A549 (cell line): ENCODE results near the gene NPB. TPM values are rescaled to one million over a fixed set of nuclear protein-coding genes. Genes with fewer than 3 reads are reported as not detected.
A peak's percentile ranks its signal among the peaks of the same experiment; 100 is the strongest.

Experiments
- ATAC-seq, 2 experiments: fragments of 200-7000 bp in 1 of 2; fragments of >200 bp in 1 of 2; cut with Nextera tagmentation in 1 of 2; cut with Tn5 transposase in 1 of 2; 3 replicates each; pipeline versions ENCODE4 v1.8.0 to v1.9.1; 2018 to 2020; ENCODE audit warnings: mild to moderate bottlenecking in 1 of 2, moderate library complexity in 1 of 2
- CTCF ChIA-PET: fragments of 300-600 bp; sonication (Branson Sonifier 250); formaldehyde crosslinking; extraction: SDS; loops from one replicate; lab custom pipeline; 2021; ENCODE audit warnings: antibody characterized with exemption, inconsistent platforms; lab: Yijun Ruan, JAX
- POLR2A ChIA-PET: fragments of 350-600 bp; formaldehyde crosslinking; extraction: SDS; loops from one replicate; lab custom pipeline; 2021; ENCODE audit warnings: antibody characterized with exemption, inconsistent platforms; lab: Yijun Ruan, JAX
- DNase-seq, 2 experiments: peaks; one replicate each; pipeline versions ENCODE4 v3.0.0 to v3.0.0-alpha.2; 2011 to 2016; ENCODE audit warnings: low read depth in 1 of 2, low spot score in 1 of 2
- FAIRE-seq: peaks from 2 replicates; lab custom pipeline; 2011; peaks lifted over from hg19 to GRCh38; lab: Jason Lieb, UNC
- H3K27ac ChIP-seq, 2 experiments: fragments of >200 bp; sonication (Bioruptor Twin); formaldehyde crosslinking; 3 replicates each; pipeline ENCODE4 v1.5.1; 2016 to 2017
- H3K4me1 ChIP-seq: fragments of >200 bp; sonication (Bioruptor Twin); formaldehyde crosslinking; 3 replicates; pipeline ENCODE4 v1.6.1; 2016
- H3K4me2 ChIP-seq: fragments of >200 bp; sonication (Bioruptor Twin); formaldehyde crosslinking; 3 replicates; pipeline ENCODE4 v1.6.1; 2016
- H3K4me3 ChIP-seq: fragments of >200 bp; sonication (Bioruptor Twin); formaldehyde crosslinking; 3 replicates; pipeline ENCODE4 v1.5.1; 2016
- H3K9me3 ChIP-seq: fragments of >200 bp; sonication (Bioruptor Twin); formaldehyde crosslinking; 3 replicates; pipeline ENCODE4 v1.6.1; 2016
- CEBPB ChIP-seq, 2 experiments: fragments of >200 bp in 1 of 2; sonication (Bioruptor Twin) in 1 of 2; formaldehyde crosslinking in 1 of 2; IDR thresholded peaks; 2 replicates each; pipeline ENCODE4 v1.6.1; 2012 to 2016
- CHD4 ChIP-seq: fragments of 200-600 bp; sonication (generic); IDR thresholded peaks from 2 replicates; pipeline ENCODE4 v1.6.1; 2016; ENCODE audit warnings: antibody characterized with exemption, mild to moderate bottlenecking, borderline replicate concordance
- EP300 ChIP-seq, 2 experiments: fragments of >200 bp; sonication (Bioruptor Twin); formaldehyde crosslinking; IDR thresholded peaks; 2 replicates in 1 of 2; 3 replicates in 1 of 2; pipeline ENCODE4 v1.6.1; 2016 to 2017
- ESRRA ChIP-seq: fragments of 150-350 bp; IDR thresholded peaks from 2 replicates; pipeline ENCODE4 v1.6.1; 2014; ENCODE audit warnings: mild to moderate bottlenecking, low read length, borderline replicate concordance
- FOSL2 ChIP-seq, 2 experiments: fragments of 450-650 bp in 1 of 2; fragments of >200 bp in 1 of 2; sonication (Bioruptor Twin) in 1 of 2; formaldehyde crosslinking; IDR thresholded peaks; 2 replicates each; pipeline versions ENCODE4 v1.5.0 to v1.6.1; 2016 to 2020; ENCODE audit warnings: mild to moderate bottlenecking in 1 of 2, moderate library complexity in 1 of 2
- GATA3 ChIP-seq: IDR thresholded peaks from 2 replicates; pipeline ENCODE4 v1.6.1; 2012; ENCODE audit warnings: borderline replicate concordance
- HDAC2 ChIP-seq: fragments of 200-600 bp; sonication (generic); IDR thresholded peaks from 2 replicates; pipeline ENCODE4 v1.6.1; 2016
- HOXB5 ChIP-seq: fragments of 250-450 bp; sonication (Bioruptor Pico); IDR thresholded peaks from 2 replicates; pipeline ENCODE4 v1.5.0; 2020; ENCODE audit warnings: mild to moderate bottlenecking, moderate library complexity
- JUN ChIP-seq, 2 experiments: fragments of >200 bp; sonication (Bioruptor Twin); formaldehyde crosslinking; IDR thresholded peaks; 2 replicates in 1 of 2; 3 replicates in 1 of 2; pipeline ENCODE4 v1.6.1; 2016 to 2017
- MAFK ChIP-seq: fragments of 450-650 bp; IDR thresholded peaks from 2 replicates; pipeline ENCODE4 v1.6.1; 2014; ENCODE audit not compliant: partially characterized antibody
- NPAS2 ChIP-seq: fragments of 250-450 bp; sonication (Bioruptor Pico); IDR thresholded peaks from 2 replicates; pipeline ENCODE4 v1.8.0; 2022; ENCODE audit warnings: mild to moderate bottlenecking, moderate library complexity, borderline replicate concordance
- NR3C1 ChIP-seq: fragments of >200 bp; sonication (Bioruptor Twin); formaldehyde crosslinking; IDR thresholded peaks from 3 replicates; pipeline ENCODE4 v1.6.1; 2017
- PHF8 ChIP-seq: fragments of 200-600 bp; sonication (generic); IDR thresholded peaks from 2 replicates; pipeline ENCODE4 v1.6.1; 2016; ENCODE audit warnings: low read depth, mild to moderate bottlenecking, antibody characterized with exemption, moderate library complexity, borderline replicate concordance
- POLR2A ChIP-seq: IDR thresholded peaks from 2 replicates; pipeline ENCODE4 v1.6.1; 2012; ENCODE audit warnings: mild to moderate bottlenecking, low read length
- POLR2AphosphoS2 ChIP-seq: conservative IDR thresholded peaks from 2 replicates; pipeline ENCODE4 v1.6.1; 2012; ENCODE audit warnings: low read length, improper control_type of control experiment, inconsistent platforms
- RARB ChIP-seq: fragments of 250-450 bp; sonication (Bioruptor Pico); IDR thresholded peaks from 2 replicates; pipeline ENCODE4 v1.8.0; 2021; ENCODE audit warnings: mild to moderate bottlenecking, moderate library complexity
- RCOR1 ChIP-seq: fragments of 150-350 bp; IDR thresholded peaks from 2 replicates; pipeline ENCODE4 v1.6.1; 2014; ENCODE audit warnings: antibody characterized with exemption, low read length, low read depth
- RFX5 ChIP-seq: fragments of 450-650 bp; IDR thresholded peaks from 2 replicates; pipeline ENCODE4 v1.7.1; 2014; ENCODE audit warnings: antibody characterized with exemption, mild to moderate bottlenecking, moderate library complexity
- RNF2 ChIP-seq: fragments of 200-600 bp; sonication (generic); IDR thresholded peaks from 2 replicates; pipeline ENCODE4 v1.6.1; 2016; ENCODE audit warnings: low read depth, mild to moderate bottlenecking, antibody characterized with exemption, moderate library complexity, borderline replicate concordance
- SREBF2 ChIP-seq: fragments of 450-650 bp; IDR thresholded peaks from 2 replicates; pipeline ENCODE4 v1.6.1; 2014; ENCODE audit warnings: mild to moderate bottlenecking, moderate library complexity
- TFCP2L1 ChIP-seq: fragments of 250-450 bp; sonication (Bioruptor Pico); IDR thresholded peaks from 2 replicates; pipeline ENCODE4 v1.5.0; 2021; ENCODE audit warnings: mild to moderate bottlenecking
- TP53 ChIP-seq: fragments of 250-450 bp; sonication (Bioruptor Pico); IDR thresholded peaks from 2 replicates; pipeline ENCODE4 v1.5.0; 2021; ENCODE audit warnings: mild to moderate bottlenecking, moderate library complexity
- ZC3H11A ChIP-seq: fragments of 450-650 bp; IDR thresholded peaks from 2 replicates; pipeline ENCODE4 v1.6.1; 2014; ENCODE audit warnings: antibody characterized with exemption, mild to moderate bottlenecking
- ZFP36 ChIP-seq: fragments of 450-650 bp; IDR thresholded peaks from 2 replicates; pipeline ENCODE4 v1.6.1; 2014; ENCODE audit warnings: borderline replicate concordance; ENCODE audit not compliant: partially characterized antibody
- ZNF302 ChIP-seq: fragments of 250-450 bp; sonication (Bioruptor Pico); IDR thresholded peaks from 2 replicates; pipeline ENCODE4 v1.9.0; 2021; ENCODE audit warnings: inconsistent platforms, mild to moderate bottlenecking, moderate library complexity
- ZSCAN20 ChIP-seq: fragments of 250-450 bp; sonication (Bioruptor Pico); IDR thresholded peaks from 2 replicates; pipeline ENCODE4 v1.8.0; 2022; ENCODE audit warnings: mild to moderate bottlenecking, moderate library complexity
- WGBS: methylation state at CpG from one replicate; pipeline ENCODE4 v1.1.6; 2017; ENCODE audit errors: missing lambda C conversion rate; 5-methylcytosine and 5-hydroxymethylcytosine counted together
- polyA plus RNA-seq, 4 experiments: library from polyadenylated mRNA; depleted of rRNA in 3 of 4; stranded (reverse); fragments of >200 nt; fragmentation: RNase III in 1 of 4; extraction: RNeasy Plus Mini Kit Qiagen cat#74134 plus additional on column Dnase treatment in 1 of 4; gene quantifications; 2 replicates in 3 of 4; 3 replicates in 1 of 4; pipeline ENCODE4 v1.2.3, GENCODE V29; 2011 to 2017
- TF ChIP-seq, protein P1 (sequence below): IDR thresholded peaks from 2 replicates; pipeline ENCODE4 v1.6.1; 2012
- TF ChIP-seq, protein P2 (sequence below): fragments of >200 bp; sonication (Bioruptor Twin); formaldehyde crosslinking; IDR thresholded peaks from 3 replicates; pipeline ENCODE4 v1.6.1; 2016
- TF ChIP-seq, protein P3 (sequence below): fragments of 150-350 bp; IDR thresholded peaks from 2 replicates; pipeline ENCODE4 v1.6.1; 2014; ENCODE audit warnings: low read depth, mild to moderate bottlenecking, low read length

Gene NPB
- polyA plus RNA-seq, 2 of the 4 experiments (the other 2 are of a cell fraction), result 0.41 to 0.45 TPM

DNA sequence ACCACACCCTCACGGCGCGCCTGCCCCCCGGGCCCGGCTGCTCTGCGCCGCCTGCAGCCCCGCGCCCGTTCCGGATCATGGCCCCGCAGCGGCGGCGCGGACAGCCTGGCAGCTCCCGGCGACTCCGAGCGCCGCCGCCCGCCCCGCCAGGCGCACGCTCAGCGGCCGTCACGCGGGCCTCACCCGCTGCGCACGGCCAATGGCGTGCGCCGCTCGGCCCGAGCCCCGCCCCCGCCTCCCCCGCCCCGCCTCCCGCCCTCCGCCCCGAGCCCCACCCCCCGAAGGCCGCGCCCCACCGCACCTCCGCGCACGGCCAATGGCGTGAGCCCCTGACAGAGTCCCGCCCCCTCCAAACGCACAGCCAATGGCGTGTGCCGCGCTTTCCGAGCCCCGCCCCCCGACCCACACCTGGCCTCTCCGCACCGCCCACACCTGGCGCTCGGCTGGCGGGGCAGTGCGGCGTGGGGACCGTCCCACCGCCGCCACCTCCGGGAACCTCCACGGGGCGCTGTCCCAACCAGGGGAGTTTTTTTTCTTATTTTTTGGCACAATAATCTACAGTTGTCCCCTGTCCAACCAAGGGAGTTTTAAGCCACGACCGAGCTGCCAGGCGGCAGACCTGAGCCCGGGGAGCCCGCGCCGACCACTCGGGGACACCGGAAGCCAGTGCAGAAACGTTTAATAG is 9.4 kb downstream of the NPB start, which contains the start of gene PCYT2:
PCYT2 (minus strand) TSS at position 123 of the 685 bp plus-strand sequence; CDS start at position 79, 44 bp downstream.
- FAIRE-seq, result no peak
- CTCF ChIA-PET, result interaction anchor here (1.4 to 7.6 kb wide), 2 partner anchors 15 to 26 kb away, joined by 3 to 68 read pairs; partner anchors contain the start of genes MAFG and PYCR1
- WGBS, result 20% methylated on average over 39 of the region's 84 CpGs

DNA sequence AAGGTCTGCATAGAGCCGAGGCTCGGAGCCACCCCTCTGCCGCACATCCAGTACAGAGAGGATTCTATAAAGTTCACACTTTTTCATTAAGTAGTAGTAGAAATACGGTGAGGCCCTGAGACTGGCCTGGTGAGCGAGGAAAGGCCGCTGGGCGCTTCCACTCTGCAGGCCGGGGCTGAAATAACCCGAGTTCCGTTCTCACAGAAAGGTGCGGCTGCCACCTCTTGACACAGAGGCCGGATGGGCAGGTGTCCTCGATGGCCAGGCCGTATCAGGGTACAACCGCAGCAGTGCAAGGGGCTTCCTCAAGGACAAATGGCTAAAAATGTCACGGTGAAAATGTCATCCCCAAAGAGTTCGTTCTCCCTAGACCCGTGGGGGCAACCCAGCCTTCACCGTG is 9.9 kb downstream of the NPB start:
- ATAC-seq, result 0 out of 6 replicates have a peak, but pooled peaks of 1 of the 2 experiments have one; percentile 0
- H3K27ac ChIP-seq, result no peak overlapping the region
- POLR2A ChIA-PET, result interaction anchor here (1.7 kb wide), 1 partner anchor 16 kb away, joined by 6 read pairs; the partner anchor contains the start of gene MAFG

More for the DNA sequence above, 9.4 kb downstream of the NPB start, which contains the start of gene PCYT2:
- ATAC-seq, result peak; percentile 72 to 83
- H3K4me2 ChIP-seq, result peak within 1 kb of the TSS; percentile 98
- peak within 1 kb of the TSS; percentile 62 to 88 for H3K27ac ChIP-seq
- TF ChIP-seq TFCP2L1 (CRISPR knock-in tag) (no peak), POLR2A (peak; percentile 31; the same call in 1 of the 2 replicates), POLR2AphosphoS2 (no peak), NR3C1 (no peak), HOXB5 (CRISPR knock-in tag) (no peak), ZFP36 (no peak), CHD4 (no peak), SREBF2 (no peak), FOSL2 (IDR thresholded peaks at IDR 0.05) (no peak), FOSL2 (CRISPR knock-in tag; IDR thresholded peaks at IDR 0.05) (no peak), GATA3 (no peak), HDAC2 (no peak), ZNF302 (no peak), ZSCAN20 (CRISPR knock-in tag) (no peak), JUN (IDR thresholded peaks at IDR 0.05) (peak in 1 of 2 experiments; percentile 66; a peak in 2 of 5 replicates), ESRRA (no peak), RCOR1 (no peak), RARB (CRISPR knock-in tag) (no peak)
- TF ChIP-seq, protein P1, sequence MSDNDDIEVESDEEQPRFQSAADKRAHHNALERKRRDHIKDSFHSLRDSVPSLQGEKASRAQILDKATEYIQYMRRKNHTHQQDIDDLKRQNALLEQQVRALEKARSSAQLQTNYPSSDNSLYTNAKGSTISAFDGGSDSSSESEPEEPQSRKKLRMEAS, result peak; percentile 26; the same call in 1 of the 2 replicates
- TF ChIP-seq, protein P2, sequence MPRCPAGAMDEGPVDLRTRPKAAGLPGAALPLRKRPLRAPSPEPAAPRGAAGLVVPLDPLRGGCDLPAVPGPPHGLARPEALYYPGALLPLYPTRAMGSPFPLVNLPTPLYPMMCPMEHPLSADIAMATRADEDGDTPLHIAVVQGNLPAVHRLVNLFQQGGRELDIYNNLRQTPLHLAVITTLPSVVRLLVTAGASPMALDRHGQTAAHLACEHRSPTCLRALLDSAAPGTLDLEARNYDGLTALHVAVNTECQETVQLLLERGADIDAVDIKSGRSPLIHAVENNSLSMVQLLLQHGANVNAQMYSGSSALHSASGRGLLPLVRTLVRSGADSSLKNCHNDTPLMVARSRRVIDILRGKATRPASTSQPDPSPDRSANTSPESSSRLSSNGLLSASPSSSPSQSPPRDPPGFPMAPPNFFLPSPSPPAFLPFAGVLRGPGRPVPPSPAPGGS, result no peak
- TF ChIP-seq, protein P3, sequence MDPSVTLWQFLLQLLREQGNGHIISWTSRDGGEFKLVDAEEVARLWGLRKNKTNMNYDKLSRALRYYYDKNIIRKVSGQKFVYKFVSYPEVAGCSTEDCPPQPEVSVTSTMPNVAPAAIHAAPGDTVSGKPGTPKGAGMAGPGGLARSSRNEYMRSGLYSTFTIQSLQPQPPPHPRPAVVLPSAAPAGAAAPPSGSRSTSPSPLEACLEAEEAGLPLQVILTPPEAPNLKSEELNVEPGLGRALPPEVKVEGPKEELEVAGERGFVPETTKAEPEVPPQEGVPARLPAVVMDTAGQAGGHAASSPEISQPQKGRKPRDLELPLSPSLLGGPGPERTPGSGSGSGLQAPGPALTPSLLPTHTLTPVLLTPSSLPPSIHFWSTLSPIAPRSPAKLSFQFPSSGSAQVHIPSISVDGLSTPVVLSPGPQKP, result no peak
- TF ChIP-seq, all 56 proteins: peak for 3
- Histone ChIP-seq H3K4me3 (peak within 1 kb of the TSS; percentile 71), H3K4me1 (peaks cover 14% of the 10 kb centered on the region), H3K9me3 (no peaks in the 10 kb centered on the region)
- peak; percentile 93 to 99 for DNase-seq
- POLR2A ChIA-PET, result interaction anchor here (1.0 to 1.5 kb wide), 3 partner anchors 12 to 78 kb away, joined by 3 to 4 read pairs (median 3); partner anchors contain the start of gene MCRIP1

More for the DNA sequence above, 9.9 kb downstream of the NPB start:
- Histone ChIP-seq H3K4me2 (peak overlapping the region; percentile 56), H3K4me1 (peaks cover 20% of the 10 kb centered on the region), H3K4me3 (no peak overlapping the region; the same call in 2 of the 3 replicates), H3K9me3 (no peaks in the 10 kb centered on the region)
- WGBS, result 93% methylated on average over 19 of the region's 19 CpGs
- FAIRE-seq (no peak), DNase-seq (no peak)
- TF ChIP-seq RCOR1, result no peak
- no peak for TF ChIP-seq ZC3H11A
- TF ChIP-seq RARB (CRISPR knock-in tag), result no peak
- TF ChIP-seq POLR2A, result no peak
- TF ChIP-seq MAFK, result no peak
- no peak for TF ChIP-seq EP300 (IDR thresholded peaks at IDR 0.05)
- TF ChIP-seq CEBPB (IDR thresholded peaks at IDR 0.05), result no peak
- TF ChIP-seq HDAC2, result no peak
- no peak for TF ChIP-seq NPAS2
- TF ChIP-seq RNF2, result no peak
- no peak for TF ChIP-seq CHD4
- no peak for TF ChIP-seq TP53 (CRISPR knock-in tag)
- TF ChIP-seq RFX5, result no peak
- TF ChIP-seq ZNF302, result no peak
- no peak for TF ChIP-seq GATA3
- no peak for TF ChIP-seq PHF8
- TF ChIP-seq SREBF2, result no peak
- CTCF ChIA-PET, result interaction anchor here (2.4 to 7.6 kb wide), 3 partner anchors 14 to 48 kb away, joined by 13 to 68 read pairs (median 16); partner anchors contain the start of gene MAFG
